Effector memory CD4-positive, alpha-beta T cell (primary cell): ENCODE data around the gene STARD4.

Experiments used
- DNase-seq, 3 donors: peaks; one replicate each; pipeline ENCODE4 v3.0.0-alpha.2; 2020
- H3K27ac ChIP-seq: 2 replicates; pipeline ENCODE4 v1.7.0; 2013; ENCODE audit warnings: mild to moderate bottlenecking, low read length, moderate library complexity; ENCODE audit not compliant: insufficient read depth, poor library complexity, severe bottlenecking
- H3K27me3 ChIP-seq: replicated peaks from 2 replicates; pipeline ENCODE4 v1.7.0; 2013; ENCODE audit warnings: mild to moderate bottlenecking, low read length; ENCODE audit not compliant: insufficient read depth, control insufficient read depth, poor library complexity, severe bottlenecking
- H3K36me3 ChIP-seq: 2 replicates; pipeline ENCODE4 v1.7.0; 2013; ENCODE audit warnings: mild to moderate bottlenecking, low read length, moderate library complexity; ENCODE audit not compliant: control insufficient read depth, insufficient read depth
- H3K4me1 ChIP-seq: 2 replicates; pipeline ENCODE4 v1.7.0; 2013; ENCODE audit warnings: low read length, mild to moderate bottlenecking; ENCODE audit not compliant: control insufficient read depth, insufficient read depth, poor library complexity, severe bottlenecking
- H3K4me3 ChIP-seq: 2 replicates; pipeline ENCODE4 v1.7.0; 2013; ENCODE audit warnings: low read length, low read depth, mild to moderate bottlenecking; ENCODE audit not compliant: insufficient read depth, poor library complexity, severe bottlenecking
- H3K9me3 ChIP-seq: 2 replicates; pipeline ENCODE4 v1.7.0; 2013; ENCODE audit warnings: mild to moderate bottlenecking, low read length, moderate library complexity; ENCODE audit not compliant: control insufficient read depth

Gene STARD4

GRCh38 chr5:111551161-111551560 lies 38.8 kb upstream of the STARD4 start:
- Histone ChIP-seq H3K27ac (no peak overlapping the region), H3K27me3 (no peaks in the 10 kb centered on the region), H3K9me3 (no peaks in the 10 kb centered on the region), H3K4me3 (no peak overlapping the region), H3K36me3 (no peaks in the 10 kb centered on the region), H3K4me1 (peaks cover 10% of the 10 kb centered on the region)
- no peak for DNase-seq

- H3K4me3 ChIP-seq = no peak overlapping the region
- no peaks in the 10 kb centered on the region for H3K36me3 ChIP-seq
- peaks cover 10% of the 10 kb centered on the region for H3K4me1 ChIP-seq
- no peaks in the 10 kb centered on the region for H3K27me3 ChIP-seq
- no peak overlapping the region for H3K27ac ChIP-seq
- no peaks in the 10 kb centered on the region for H3K9me3 ChIP-seq
- DNase-seq = peak; percentile 25 to 44 (median 32)
These were observed 38.1 kb upstream of the STARD4 start for GRCh38 chr5:111550282-111551020.

- Histone ChIP-seq H3K27me3 (no peaks in the 10 kb centered on the region), H3K9me3 (no peaks in the 10 kb centered on the region), H3K36me3 (no peaks in the 10 kb centered on the region), H3K4me3 (no peak overlapping the region), H3K27ac (no peak overlapping the region), H3K4me1 (peaks cover 10% of the 10 kb centered on the region)
- DNase-seq = no peak
These were observed 36.8 kb upstream of the STARD4 start for GRCh38 chr5:111548992-111549649.

GRCh38 chr5:111548348-111548950 lies 36.1 kb upstream of the STARD4 start:
- H3K27me3 ChIP-seq = no peaks in the 10 kb centered on the region
- H3K36me3 ChIP-seq = no peaks in the 10 kb centered on the region
- peaks cover 10% of the 10 kb centered on the region for H3K4me1 ChIP-seq
- DNase-seq = no peak
- no peak overlapping the region for H3K27ac ChIP-seq
- H3K4me3 ChIP-seq = no peak overlapping the region
- no peaks in the 10 kb centered on the region for H3K9me3 ChIP-seq

GRCh38 chr5:111545031-111545430 lies 32.7 kb upstream of the STARD4 start:
- no peak for DNase-seq
- H3K4me1 ChIP-seq = no peaks in the 10 kb centered on the region
- no peaks in the 10 kb centered on the region for H3K36me3 ChIP-seq
- H3K4me3 ChIP-seq = no peak overlapping the region
- no peaks in the 10 kb centered on the region for H3K9me3 ChIP-seq
- H3K27ac ChIP-seq = no peak overlapping the region
- H3K27me3 ChIP-seq = no peaks in the 10 kb centered on the region

GRCh38 chr5:111537141-111538024 lies 25.0 kb upstream of the STARD4 start:
- Histone ChIP-seq H3K9me3 (no peaks in the 10 kb centered on the region), H3K27me3 (no peaks in the 10 kb centered on the region), H3K36me3 (no peaks in the 10 kb centered on the region), H3K4me1 (no peaks in the 10 kb centered on the region), H3K27ac (no peak overlapping the region), H3K4me3 (no peak overlapping the region)
- no peak for DNase-seq

GRCh38 chr5:111535879-111536549 lies 23.7 kb upstream of the STARD4 start:
- Histone ChIP-seq H3K27me3 (no peaks in the 10 kb centered on the region), H3K36me3 (no peaks in the 10 kb centered on the region), H3K9me3 (no peaks in the 10 kb centered on the region), H3K4me1 (peaks cover 5% of the 10 kb centered on the region), H3K27ac (no peak overlapping the region), H3K4me3 (no peak overlapping the region)
- DNase-seq = no peak

GRCh38 chr5:111532886-111533582 lies 20.7 kb upstream of the STARD4 start:
- no peak for DNase-seq
- peaks cover 9% of the 10 kb centered on the region for H3K4me1 ChIP-seq
- H3K36me3 ChIP-seq = no peaks in the 10 kb centered on the region
- no peaks in the 10 kb centered on the region for H3K9me3 ChIP-seq
- H3K4me3 ChIP-seq = no peak overlapping the region
- H3K27me3 ChIP-seq = no peaks in the 10 kb centered on the region
- H3K27ac ChIP-seq = no peak overlapping the region

- H3K27me3 ChIP-seq = no peaks in the 10 kb centered on the region
These were observed 18.0 kb upstream of the STARD4 start for GRCh38 chr5:111530298-111530740.

More at GRCh38 chr5:111530298-111530740, 18.0 kb upstream of the STARD4 start:
- Histone ChIP-seq H3K36me3 (no peaks in the 10 kb centered on the region), H3K4me1 (peaks cover 9% of the 10 kb centered on the region), H3K4me3 (no peak overlapping the region), H3K27ac (peak overlapping the region; percentile 71), H3K9me3 (no peaks in the 10 kb centered on the region)
- peak; percentile 83 to 88 (median 85) for DNase-seq
